ENCODE data around the gene BBIP1.

- TF ChIP-seq CTCF (conservative IDR thresholded peaks at IDR 0.05; ENCODE audit: low read depth in 2 of 2), result no peak
- no peak for TF ChIP-seq REST (IDR thresholded peaks at IDR 0.05; ENCODE audit: unreplicated experiment)
Measured at GRCh38 chr10:110859206-110859972, 59.6 kb downstream of the BBIP1 start.

Measured in GM23338 (cell line).